DOHH2 (cell line): Measurements from ENCODE around the gene GRAMD2A.

ENCODE experiments used
- H3F3A ChIP-seq: fragments of 200-600 bp; sonication (generic), shearing (Covaris generic); 2 replicates; pipeline ENCODE4 v1.6.0; 2016; ENCODE audit warnings: antibody characterized with exemption, mild to moderate bottlenecking; ENCODE audit not compliant: control insufficient read depth, insufficient read depth
- H3K27ac ChIP-seq: fragments of 200-600 bp; sonication (generic); 2 replicates; pipeline ENCODE4 v1.5.1; 2014; ENCODE audit warnings: low read depth, mild to moderate bottlenecking, low read length, moderate library complexity
- H3K27me3 ChIP-seq: fragments of 200-600 bp; sonication (generic); 2 replicates; pipeline ENCODE4 v1.6.1; 2014; ENCODE audit warnings: mild to moderate bottlenecking, low read length, mixed read lengths; ENCODE audit not compliant: control insufficient read depth
- H3K36me3 ChIP-seq: fragments of 200-600 bp; sonication (generic); 2 replicates; pipeline ENCODE4 v1.6.1; 2014; ENCODE audit warnings: mild to moderate bottlenecking, low read length, moderate library complexity, mixed read lengths; ENCODE audit not compliant: control insufficient read depth
- H3K4me1 ChIP-seq: fragments of 200-600 bp; sonication (generic); 2 replicates; pipeline ENCODE4 v1.6.1; 2014; ENCODE audit warnings: mild to moderate bottlenecking, low read length, mixed read lengths; ENCODE audit not compliant: control insufficient read depth
- H3K4me2 ChIP-seq: fragments of 200-600 bp; sonication (generic); 2 replicates; pipeline ENCODE4 v1.6.0; 2014; ENCODE audit warnings: mild to moderate bottlenecking, low read length, moderate library complexity
- H3K4me3 ChIP-seq: fragments of 200-600 bp; sonication (generic); 2 replicates; pipeline ENCODE4 v1.5.1; 2014; ENCODE audit warnings: mild to moderate bottlenecking, low read length, mixed read lengths
- H3K79me2 ChIP-seq: fragments of 200-600 bp; sonication (generic); 2 replicates; pipeline ENCODE4 v1.6.1; 2014; ENCODE audit warnings: mild to moderate bottlenecking, low read length, mixed read lengths; ENCODE audit not compliant: control insufficient read depth
- H3K9me2 ChIP-seq: fragments of 200-600 bp; sonication (generic); replicated peaks from 2 replicates; pipeline ENCODE4 v1.6.1; 2014; ENCODE audit warnings: mild to moderate bottlenecking, low read length, mixed read lengths; ENCODE audit not compliant: control insufficient read depth
- H3K9me3 ChIP-seq: fragments of 200-600 bp; sonication (generic); 2 replicates; pipeline ENCODE4 v1.6.1; 2014; ENCODE audit warnings: antibody characterized with exemption, low read length, mixed read lengths; ENCODE audit not compliant: control insufficient read depth, insufficient read depth
- H4K20me1 ChIP-seq: fragments of 200-600 bp; sonication (generic); 2 replicates; pipeline ENCODE4 v1.6.0; 2014; ENCODE audit warnings: low read depth, mild to moderate bottlenecking, antibody characterized with exemption, low read length, moderate library complexity; ENCODE audit not compliant: control insufficient read depth, insufficient read depth
- EZH2phosphoT487 ChIP-seq: fragments of 200-600 bp; sonication (generic); IDR thresholded peaks from 2 replicates; pipeline ENCODE4 v1.6.1; 2017; ENCODE audit warnings: borderline replicate concordance, mild to moderate bottlenecking, antibody characterized with exemption, low read length, moderate library complexity, mixed read lengths
- TF ChIP-seq, protein P1 (sequence below): fragments of 200-600 bp; sonication (generic); IDR thresholded peaks from one replicate; pipeline ENCODE4 v1.5.1; 2014; ENCODE audit warnings: antibody characterized with exemption, mild to moderate bottlenecking, low read depth, low read length; ENCODE audit not compliant: poor library complexity, severe bottlenecking

Gene GRAMD2A

DNA sequence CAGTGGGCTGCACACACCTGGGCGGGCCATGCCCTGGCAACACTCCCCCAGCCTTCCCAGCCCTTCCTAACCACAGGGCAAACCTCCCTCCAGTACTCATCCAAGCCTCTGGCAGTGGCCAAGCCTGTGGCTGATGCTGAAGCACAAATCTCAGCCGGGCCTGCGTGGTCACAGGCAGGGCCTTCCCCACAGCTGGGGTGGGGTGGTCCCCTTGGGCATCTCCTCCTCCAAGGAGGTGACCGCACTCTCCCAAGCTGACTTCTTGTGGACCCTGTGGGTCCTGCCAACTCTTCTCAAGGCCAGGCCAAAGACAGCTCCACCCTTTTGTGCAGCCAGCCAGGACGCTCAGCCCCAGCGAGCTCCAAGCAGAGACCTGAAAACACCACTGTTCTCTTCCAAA lies 21.4 kb downstream of the GRAMD2A start:
- H3K79me2 ChIP-seq, result no peaks in the 10 kb centered on the region
- no peaks in the 10 kb centered on the region for H3K36me3 ChIP-seq
- H3K9me2 ChIP-seq, result no peaks in the 10 kb centered on the region
- H3K27me3 ChIP-seq, result peaks cover 14% of the 10 kb centered on the region; the same call in 1 of the 2 replicates
- H4K20me1 ChIP-seq, result no peaks in the 10 kb centered on the region
- no peak overlapping the region for H3K4me3 ChIP-seq
- H3K27ac ChIP-seq, result no peak overlapping the region
- no peaks in the 10 kb centered on the region for H3K9me3 ChIP-seq
- H3F3A ChIP-seq, result no peaks in the 10 kb centered on the region
- H3K4me2 ChIP-seq, result no peak overlapping the region
- no peak for TF ChIP-seq EZH2phosphoT487
- TF ChIP-seq, protein P1, sequence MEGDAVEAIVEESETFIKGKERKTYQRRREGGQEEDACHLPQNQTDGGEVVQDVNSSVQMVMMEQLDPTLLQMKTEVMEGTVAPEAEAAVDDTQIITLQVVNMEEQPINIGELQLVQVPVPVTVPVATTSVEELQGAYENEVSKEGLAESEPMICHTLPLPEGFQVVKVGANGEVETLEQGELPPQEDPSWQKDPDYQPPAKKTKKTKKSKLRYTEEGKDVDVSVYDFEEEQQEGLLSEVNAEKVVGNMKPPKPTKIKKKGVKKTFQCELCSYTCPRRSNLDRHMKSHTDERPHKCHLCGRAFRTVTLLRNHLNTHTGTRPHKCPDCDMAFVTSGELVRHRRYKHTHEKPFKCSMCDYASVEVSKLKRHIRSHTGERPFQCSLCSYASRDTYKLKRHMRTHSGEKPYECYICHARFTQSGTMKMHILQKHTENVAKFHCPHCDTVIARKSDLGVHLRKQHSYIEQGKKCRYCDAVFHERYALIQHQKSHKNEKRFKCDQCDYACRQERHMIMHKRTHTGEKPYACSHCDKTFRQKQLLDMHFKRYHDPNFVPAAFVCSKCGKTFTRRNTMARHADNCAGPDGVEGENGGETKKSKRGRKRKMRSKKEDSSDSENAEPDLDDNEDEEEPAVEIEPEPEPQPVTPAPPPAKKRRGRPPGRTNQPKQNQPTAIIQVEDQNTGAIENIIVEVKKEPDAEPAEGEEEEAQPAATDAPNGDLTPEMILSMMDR, result no peak
- no peaks in the 10 kb centered on the region for H3K4me1 ChIP-seq

DNA sequence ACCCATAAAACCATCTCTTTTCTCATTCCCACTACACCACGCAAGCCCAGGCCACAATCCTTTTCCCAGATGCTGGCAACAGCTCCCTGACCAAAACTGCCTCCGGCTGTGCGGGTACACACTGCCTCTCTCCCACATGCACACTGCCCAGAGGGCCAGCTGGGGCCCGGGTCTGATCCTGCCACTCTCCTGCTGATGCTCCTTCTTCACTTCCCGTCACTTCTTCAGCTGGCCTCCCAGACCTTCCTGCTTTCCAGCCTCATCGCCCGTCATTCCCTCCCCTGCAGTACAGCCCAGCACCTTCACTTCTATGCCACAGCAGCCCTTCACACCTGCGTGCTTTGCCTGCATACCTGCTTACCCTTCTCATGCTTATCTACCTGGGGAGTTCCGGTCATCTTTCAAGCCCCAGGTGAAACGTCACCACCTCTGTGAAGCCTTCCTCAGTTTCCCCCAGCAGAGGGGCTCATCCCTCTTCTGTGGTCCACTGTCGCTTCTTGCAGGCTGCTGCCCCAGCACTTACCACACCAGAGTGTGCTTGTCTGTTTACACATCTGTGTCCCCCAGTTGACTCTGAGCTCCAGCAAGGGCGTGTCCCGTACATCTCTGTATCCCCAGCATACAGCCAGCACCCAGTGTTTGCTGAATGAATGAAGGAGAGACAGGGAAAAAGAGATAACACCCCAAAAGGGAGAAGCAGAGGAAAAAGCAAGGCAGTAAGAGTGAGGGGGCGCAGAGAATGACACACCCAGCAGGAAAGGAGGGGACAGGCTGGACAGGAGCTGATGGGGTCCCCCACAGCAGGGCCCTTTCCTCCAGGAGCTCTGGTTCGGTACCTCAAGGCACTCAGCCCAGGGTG lies 22.2 kb downstream of the GRAMD2A start:
- Histone ChIP-seq H3K4me1 (no peaks in the 10 kb centered on the region), H3K4me2 (no peak overlapping the region), H3K9me3 (no peaks in the 10 kb centered on the region), H4K20me1 (no peaks in the 10 kb centered on the region), H3K27ac (no peak overlapping the region), H3K4me3 (no peak overlapping the region), H3K27me3 (peaks cover 14% of the 10 kb centered on the region; the same call in 1 of the 2 replicates), H3F3A (no peaks in the 10 kb centered on the region), H3K9me2 (no peaks in the 10 kb centered on the region), H3K79me2 (no peaks in the 10 kb centered on the region), H3K36me3 (no peaks in the 10 kb centered on the region)
- TF ChIP-seq EZH2phosphoT487, result no peak
- TF ChIP-seq, protein P1, result no peak

DNA sequence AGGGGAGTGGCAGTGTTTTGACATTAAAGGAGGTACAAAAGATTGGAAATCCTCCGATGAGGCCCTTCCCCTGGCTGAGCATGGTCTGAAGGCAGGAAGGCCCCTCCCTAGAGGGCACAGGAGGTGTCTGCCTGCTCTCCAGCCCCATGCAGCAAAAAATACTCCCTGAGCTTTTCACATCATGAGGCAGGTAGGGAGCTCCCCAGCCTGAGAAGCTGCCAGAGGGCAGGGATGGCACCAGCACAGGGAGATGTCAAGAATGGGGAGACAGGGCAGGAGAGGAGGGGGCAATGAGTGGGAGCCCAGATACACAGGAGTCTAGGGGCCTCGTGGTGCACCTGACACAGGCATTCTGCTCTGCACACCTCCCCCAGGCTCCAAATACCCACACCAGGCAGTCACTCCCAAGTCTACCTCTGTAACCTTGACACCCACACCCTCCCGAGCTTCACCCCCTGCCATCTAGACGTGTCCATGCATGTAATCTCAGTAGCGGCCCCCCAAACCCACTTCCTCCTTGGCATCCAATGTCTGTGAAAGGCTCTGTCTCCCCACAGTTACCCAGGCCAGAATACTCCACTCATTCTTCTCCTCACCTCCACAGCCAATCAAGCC lies 22.9 kb downstream of the GRAMD2A start:
- Histone ChIP-seq H3K27me3 (peaks cover 14% of the 10 kb centered on the region; the same call in 1 of the 2 replicates), H3K36me3 (no peaks in the 10 kb centered on the region), H3K4me1 (no peaks in the 10 kb centered on the region), H3K4me3 (no peak overlapping the region), H3K9me2 (no peaks in the 10 kb centered on the region), H3K9me3 (no peaks in the 10 kb centered on the region), H3F3A (no peaks in the 10 kb centered on the region), H3K4me2 (no peak overlapping the region), H4K20me1 (no peaks in the 10 kb centered on the region), H3K27ac (no peak overlapping the region), H3K79me2 (no peaks in the 10 kb centered on the region)
- TF ChIP-seq, protein P1, result no peak
- TF ChIP-seq EZH2phosphoT487, result no peak
